Caco-2 (cell line): ENCODE measurements around the gene CRTAP. TPM values are rescaled to one million over a fixed set of nuclear protein-coding genes. Genes with fewer than 3 reads are reported as not detected.

Experiments
- BruUV-seq: library from RNA; stranded (reverse); fragments of 400-500 nt; replicated peaks from 2 replicates; lab custom pipeline; 2021; lab: Mats Ljungman, UMichigan
- CTCF ChIA-PET: fragments of 300-600 bp; sonication (Branson Sonifier 250); formaldehyde crosslinking; loops from one replicate; lab custom pipeline; 2022; ENCODE audit warnings: antibody characterized with exemption; lab: Charles Lee
- POLR2A ChIA-PET: fragments of 300-600 bp; sonication (Branson Sonifier 250); formaldehyde crosslinking; loops from one replicate; lab custom pipeline; 2022; ENCODE audit warnings: antibody characterized with exemption; lab: Charles Lee
- DNase-seq, 2 experiments: peaks; one replicate each; pipeline versions ENCODE4 v3.0.0 to v3.0.0-alpha.2; 2020 to 2022
- H3K27me3 ChIP-seq: replicated peaks from 2 replicates; pipeline ENCODE4 v1.6.0; 2011; ENCODE audit warnings: low read length; ENCODE audit not compliant: control insufficient read depth, insufficient read depth
- H3K36me3 ChIP-seq: 2 replicates; pipeline ENCODE4 v1.5.1; 2011; ENCODE audit warnings: low read length; ENCODE audit not compliant: control insufficient read depth, insufficient read depth
- H3K4me1 ChIP-seq: fragments of 250-450 bp; sonication (Bioruptor Pico); 2 replicates; pipeline ENCODE4 v1.5.1; 2020; ENCODE audit warnings: mild to moderate bottlenecking
- H3K4me3 ChIP-seq: 2 replicates; pipeline ENCODE4 v1.5.1; 2011; ENCODE audit warnings: low read depth, mild to moderate bottlenecking, control low read depth, low read length
- H3K9me3 ChIP-seq: fragments of 250-450 bp; sonication (Bioruptor Pico); 2 replicates; pipeline ENCODE4 v1.5.1; 2020; ENCODE audit warnings: mild to moderate bottlenecking, moderate library complexity
- H3K27ac Mint-ChIP-seq: one replicate; pipeline ENCODE4 v1.8.0; 2022; ENCODE audit warnings: mixed read lengths; ENCODE audit not compliant: unreplicated experiment
- H3K27me3 Mint-ChIP-seq: one replicate; pipeline ENCODE4 v1.8.0; 2022; ENCODE audit warnings: mixed read lengths; ENCODE audit not compliant: insufficient read depth, unreplicated experiment
- H3K36me3 Mint-ChIP-seq: one replicate; pipeline ENCODE4 v1.8.0; 2022; ENCODE audit warnings: mild to moderate bottlenecking, mixed read lengths; ENCODE audit not compliant: insufficient read depth, unreplicated experiment
- H3K4me1 Mint-ChIP-seq: one replicate; pipeline ENCODE4 v1.8.0; 2022; ENCODE audit warnings: low read depth, mixed read lengths; ENCODE audit not compliant: unreplicated experiment
- H3K4me3 Mint-ChIP-seq: one replicate; pipeline ENCODE4 v1.8.0; 2022; ENCODE audit warnings: mild to moderate bottlenecking, moderate library complexity, mixed read lengths; ENCODE audit not compliant: unreplicated experiment
- H3K9me3 Mint-ChIP-seq: one replicate; pipeline ENCODE4 v1.8.0; 2022; ENCODE audit warnings: mixed read lengths; ENCODE audit not compliant: unreplicated experiment
- intact Hi-C: fragments of 100-400 bp; cut with micrococcal nuclease; formaldehyde crosslinking; loops from one replicate; pipeline ENCODE4 v1.10.0; 2022; ENCODE audit not compliant: unreplicated experiment
- total RNA-seq: library from RNA; stranded (reverse); gene quantifications from 2 replicates; pipeline ENCODE4 v1.2.3, GENCODE V29; 2022
- TF ChIP-seq, protein P1 (sequence below), 2 experiments: fragments of 200-600 bp in 1 of 2; IDR thresholded peaks; 1 replicate in 1 of 2; 2 replicates in 1 of 2; pipeline versions ENCODE4 v1.5.1 to v1.8.0; 2011 to 2022; ENCODE audit warnings: antibody characterized with exemption in 1 of 2, control low read depth in 1 of 2, inconsistent platforms in 1 of 2, low read depth in 1 of 2, low read length in 1 of 2, mild to moderate bottlenecking in 1 of 2, moderate library complexity in 1 of 2; ENCODE audit not compliant: insufficient read depth in 1 of 2, severe bottlenecking in 1 of 2, unreplicated experiment in 1 of 2

The CRTAP gene
- total RNA-seq, 1 experiment from 2014 or later, result 144 TPM

DNA sequence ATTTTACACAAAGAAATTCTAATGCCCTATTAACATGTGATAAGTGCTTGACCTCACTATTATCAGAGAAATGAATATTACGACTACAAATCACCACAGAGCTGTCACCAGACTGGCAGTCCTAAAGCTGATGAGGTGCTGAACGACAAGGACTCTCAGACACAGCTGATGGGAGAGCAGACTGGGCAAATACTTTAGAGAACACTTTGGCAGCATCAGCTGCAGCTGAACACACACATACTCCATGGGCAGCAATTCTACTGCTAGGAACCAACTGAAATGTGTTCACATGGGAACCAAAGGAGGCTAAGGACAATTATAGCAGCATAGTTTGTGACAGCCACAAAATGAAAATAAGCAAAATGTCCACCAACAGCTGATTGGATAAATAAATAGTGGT is 59.3 kb downstream of the CRTAP start:
- DNase-seq, result no peak
- TF ChIP-seq, protein P1, sequence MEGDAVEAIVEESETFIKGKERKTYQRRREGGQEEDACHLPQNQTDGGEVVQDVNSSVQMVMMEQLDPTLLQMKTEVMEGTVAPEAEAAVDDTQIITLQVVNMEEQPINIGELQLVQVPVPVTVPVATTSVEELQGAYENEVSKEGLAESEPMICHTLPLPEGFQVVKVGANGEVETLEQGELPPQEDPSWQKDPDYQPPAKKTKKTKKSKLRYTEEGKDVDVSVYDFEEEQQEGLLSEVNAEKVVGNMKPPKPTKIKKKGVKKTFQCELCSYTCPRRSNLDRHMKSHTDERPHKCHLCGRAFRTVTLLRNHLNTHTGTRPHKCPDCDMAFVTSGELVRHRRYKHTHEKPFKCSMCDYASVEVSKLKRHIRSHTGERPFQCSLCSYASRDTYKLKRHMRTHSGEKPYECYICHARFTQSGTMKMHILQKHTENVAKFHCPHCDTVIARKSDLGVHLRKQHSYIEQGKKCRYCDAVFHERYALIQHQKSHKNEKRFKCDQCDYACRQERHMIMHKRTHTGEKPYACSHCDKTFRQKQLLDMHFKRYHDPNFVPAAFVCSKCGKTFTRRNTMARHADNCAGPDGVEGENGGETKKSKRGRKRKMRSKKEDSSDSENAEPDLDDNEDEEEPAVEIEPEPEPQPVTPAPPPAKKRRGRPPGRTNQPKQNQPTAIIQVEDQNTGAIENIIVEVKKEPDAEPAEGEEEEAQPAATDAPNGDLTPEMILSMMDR (IDR thresholded peaks at IDR 0.05; ENCODE audit: insufficient read depth in 1 of 2, low read depth in 1 of 2, low read length in 1 of 2, severe bottlenecking in 1 of 2, unreplicated experiment in 1 of 2), result no peak
- ChIA-PET CTCF (no interaction called here), POLR2A (no interaction called here)
- H3K9me3 Mint-ChIP-seq, result no peaks in the 10 kb centered on the region
- intact Hi-C loops, result no loop called here
- Histone ChIP-seq H3K9me3 (no peaks in the 10 kb centered on the region), H3K4me1 (no peaks in the 10 kb centered on the region), H3K4me3 (no peak overlapping the region), H3K36me3 (no peaks in the 10 kb centered on the region), H3K27me3 (no peaks in the 10 kb centered on the region)
- no peak overlapping the region for H3K4me3 Mint-ChIP-seq
- H3K27ac Mint-ChIP-seq, result no peak overlapping the region
- no peaks in the 10 kb centered on the region for H3K36me3 Mint-ChIP-seq
- peaks cover 12% of the 10 kb centered on the region for H3K4me1 Mint-ChIP-seq
- no TSS peak for BruUV-seq
- H3K27me3 Mint-ChIP-seq, result no peaks in the 10 kb centered on the region

DNA sequence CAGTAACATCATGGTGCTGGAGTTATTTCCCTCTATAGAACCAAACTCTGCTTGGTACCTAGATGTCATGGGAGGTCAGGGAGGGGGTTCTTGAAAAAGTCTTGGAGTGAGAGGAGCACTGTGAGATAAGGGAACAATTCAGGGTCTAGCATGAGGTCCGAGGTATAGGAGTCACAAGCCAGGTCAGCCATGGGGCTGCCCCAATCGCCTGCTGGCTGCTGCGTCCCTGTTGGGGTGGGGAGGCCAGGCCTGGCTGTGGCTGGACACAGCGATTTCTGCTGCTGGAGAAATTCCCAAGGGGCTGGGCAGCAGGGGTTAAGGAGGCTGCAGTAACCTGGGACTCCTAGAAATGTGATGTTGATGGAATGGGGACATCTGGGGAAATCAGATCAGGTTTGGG is 59.9 kb downstream of the CRTAP start:
- BruUV-seq, result no TSS peak
- Histone ChIP-seq H3K36me3 (no peaks in the 10 kb centered on the region), H3K4me1 (no peaks in the 10 kb centered on the region), H3K9me3 (no peaks in the 10 kb centered on the region), H3K4me3 (no peak overlapping the region), H3K27me3 (no peaks in the 10 kb centered on the region)
- Mint-ChIP-seq H3K36me3 (no peaks in the 10 kb centered on the region), H3K27ac (no peak overlapping the region), H3K9me3 (no peaks in the 10 kb centered on the region), H3K27me3 (no peaks in the 10 kb centered on the region), H3K4me3 (no peak overlapping the region), H3K4me1 (peaks cover 12% of the 10 kb centered on the region)
- POLR2A ChIA-PET, result no interaction called here
- intact Hi-C loops, result no loop called here
- CTCF ChIA-PET, result no interaction called here
- TF ChIP-seq, protein P1 (IDR thresholded peaks at IDR 0.05; ENCODE audit: insufficient read depth in 1 of 2, low read depth in 1 of 2, low read length in 1 of 2, severe bottlenecking in 1 of 2, unreplicated experiment in 1 of 2), result no peak
- no peak for DNase-seq

DNA sequence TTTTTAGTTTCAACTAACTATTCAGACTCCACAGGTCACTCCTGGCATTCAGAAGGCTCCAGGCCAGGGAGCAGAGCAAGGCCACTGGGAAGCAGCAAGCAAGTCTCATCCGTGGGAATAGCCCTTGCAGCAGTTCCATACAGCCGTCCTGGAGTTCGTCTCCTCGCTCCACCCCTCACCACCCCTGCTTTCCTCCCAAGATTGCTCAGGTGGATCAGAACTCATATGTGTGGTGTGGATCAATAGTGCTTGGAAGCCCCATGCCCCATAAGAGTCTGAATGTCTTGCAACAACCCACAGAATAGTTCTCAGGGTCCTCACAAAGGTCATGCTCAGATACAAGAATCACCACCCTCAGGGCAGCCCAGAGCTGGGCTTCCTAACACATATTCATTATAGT is 60.3 kb downstream of the CRTAP start:
- Mint-ChIP-seq H3K4me1 (peaks cover 12% of the 10 kb centered on the region), H3K4me3 (no peak overlapping the region), H3K27me3 (no peaks in the 10 kb centered on the region), H3K27ac (no peak overlapping the region), H3K36me3 (no peaks in the 10 kb centered on the region), H3K9me3 (no peaks in the 10 kb centered on the region)
- Histone ChIP-seq H3K9me3 (no peaks in the 10 kb centered on the region), H3K27me3 (no peaks in the 10 kb centered on the region), H3K4me3 (no peak overlapping the region), H3K36me3 (no peaks in the 10 kb centered on the region), H3K4me1 (no peaks in the 10 kb centered on the region)
- POLR2A ChIA-PET, result no interaction called here
- no TSS peak for BruUV-seq
- TF ChIP-seq, protein P1 (IDR thresholded peaks at IDR 0.05; ENCODE audit: insufficient read depth in 1 of 2, low read depth in 1 of 2, low read length in 1 of 2, severe bottlenecking in 1 of 2, unreplicated experiment in 1 of 2), result no peak
- DNase-seq, result no peak
- intact Hi-C loops, result no loop called here
- CTCF ChIA-PET, result no interaction called here
